T-cell (primary cell): ENCODE data around the gene CREB3L2. TPM values are rescaled to one million over a fixed set of nuclear protein-coding genes. Genes with fewer than 3 reads are reported as not detected.

Experiments used
- ATAC-seq, 4 experiments: fragments of 200-7000 bp in 3 of 4; fragments of 150-1000 bp in 1 of 4; cut with Tn5 transposase; replicated peaks in 1 of 4; 1 replicate in 3 of 4; 2 replicates in 1 of 4; pipeline ENCODE4 v1.10.0; 2021; ENCODE audit warnings: moderate library complexity in 3 of 4, mild to moderate bottlenecking in 2 of 4, moderate number of reproducible peaks in 1 of 4
- CTCF ChIA-PET, 2 donors: fragments of 300-600 bp; sonication (Branson Sonifier 250); formaldehyde crosslinking; loops; one replicate each; lab custom pipeline; 2022; ENCODE audit warnings: antibody characterized with exemption in 2 of 2; lab: Charles Lee
- POLR2A ChIA-PET, 2 donors: fragments of 300-600 bp; sonication (Branson Sonifier 250); formaldehyde crosslinking; loops; one replicate each; lab custom pipeline; 2022; ENCODE audit warnings: antibody characterized with exemption in 2 of 2; lab: Charles Lee
- DNase-seq, 35 experiments: peaks; one replicate each; pipeline versions ENCODE4 v3.0.0 to v3.0.0-alpha.2; 2013 to 2023
- H3K27ac ChIP-seq: one replicate; pipeline ENCODE4 v1.5.1; 2013; ENCODE audit warnings: low read length
- H3K27me3 ChIP-seq, 2 experiments: replicated peaks in 1 of 2; 1 replicate in 1 of 2; 2 replicates in 1 of 2; pipeline versions ENCODE4 v1.6.1 to v1.7.0; 2013; ENCODE audit warnings: low read length in 1 of 2, mixed read lengths in 1 of 2; ENCODE audit not compliant: control insufficient read depth in 2 of 2, insufficient read depth in 2 of 2; ENCODE audit errors: extremely low read depth in 1 of 2
- H3K36me3 ChIP-seq, 2 donors: 1 replicate in 1 of 2; 2 replicates in 1 of 2; pipeline versions ENCODE4 v1.6.1 to v1.7.0; 2013; ENCODE audit warnings: low read length in 1 of 2; ENCODE audit not compliant: control insufficient read depth in 2 of 2, insufficient read depth in 1 of 2; ENCODE audit errors: extremely low read depth in 1 of 2
- H3K4me1 ChIP-seq, 2 experiments: 1 replicate in 1 of 2; 2 replicates in 1 of 2; pipeline versions ENCODE4 v1.6.1 to v1.7.0; 2013; ENCODE audit warnings: low read length in 2 of 2, mixed read lengths in 1 of 2; ENCODE audit not compliant: insufficient read depth in 2 of 2, control insufficient read depth in 1 of 2; ENCODE audit errors: extremely low read depth in 1 of 2
- H3K4me3 ChIP-seq, 2 donors: 1 replicate in 1 of 2; 2 replicates in 1 of 2; pipeline versions ENCODE4 v1.5.1 to v1.7.0; 2013; ENCODE audit warnings: mild to moderate bottlenecking in 2 of 2, low read length in 1 of 2, moderate library complexity in 1 of 2; ENCODE audit not compliant: control insufficient read depth in 1 of 2; ENCODE audit errors: extremely low read depth in 1 of 2
- H3K9me3 ChIP-seq: 2 replicates; pipeline ENCODE4 v1.7.0; 2013
- H3K27ac Mint-ChIP-seq, 2 donors: one replicate each; pipeline ENCODE4 v1.8.0; 2020 to 2021; ENCODE audit warnings: mild to moderate bottlenecking in 2 of 2, mixed read lengths in 2 of 2
- H3K27me3 Mint-ChIP-seq, 2 donors: one replicate each; pipeline ENCODE4 v1.8.0; 2021 to 2022; ENCODE audit warnings: mixed read lengths in 2 of 2
- H3K36me3 Mint-ChIP-seq: one replicate; pipeline ENCODE4 v1.8.0; 2021; ENCODE audit warnings: mixed read lengths
- H3K4me1 Mint-ChIP-seq, 3 donors: one replicate each; pipeline ENCODE4 v1.8.0; 2020 to 2022; ENCODE audit warnings: mixed read lengths in 3 of 3, mild to moderate bottlenecking in 1 of 3
- H3K4me3 Mint-ChIP-seq, 3 donors: one replicate each; pipeline ENCODE4 v1.8.0; 2020 to 2022; ENCODE audit warnings: mild to moderate bottlenecking in 3 of 3, mixed read lengths in 3 of 3, moderate library complexity in 3 of 3
- H3K9me3 Mint-ChIP-seq, 3 donors: one replicate each; pipeline ENCODE4 v1.8.0; 2020 to 2022; ENCODE audit warnings: mixed read lengths in 3 of 3
- WGBS: methylation state at CpG from one replicate; pipeline ENCODE4 v1.1.5; 2013; ENCODE audit warnings: missing lambda C conversion rate; ENCODE audit not compliant: insufficient coverage; 5-methylcytosine and 5-hydroxymethylcytosine counted together
- total RNA-seq, 35 experiments: library from RNA in 6 of 35; stranded (reverse) in 6 of 35; fragments of 120-200 nt in 1 of 35; gene quantifications; one replicate each; pipeline versions ENCODE4 v1.2.1 to v1.2.4 and lab custom pipeline; 2013 to 2026

Gene CREB3L2
- total RNA-seq, 5 donors from 2014 or later (not counting 1 experiment from before 2014, with no cell fraction given), result 21.1 to 40.8 (median 28.9) TPM

GRCh38 chr7:138027100-138027499, 25.2 kb upstream of the CREB3L2 start:
- no peak overlapping the region for H3K27ac ChIP-seq
- H3K4me3 Mint-ChIP-seq, result no peak overlapping the region

GRCh38 chr7:138025215-138026186, 23.6 kb upstream of the CREB3L2 start:
- Mint-ChIP-seq H3K4me3 (no peak overlapping the region), H3K36me3 (no peaks in the 10 kb centered on the region), H3K27ac (no peak overlapping the region), H3K4me1 (peaks cover 3 to 6% (median 4%) of the 10 kb centered on the region in 3 donors), H3K27me3 (peaks cover 1 to 7% of the 10 kb centered on the region in 2 donors), H3K9me3 (peaks cover 0 to 5% (median 4%) of the 10 kb centered on the region in 3 donors)
- Histone ChIP-seq H3K9me3 (peaks cover 5% of the 10 kb centered on the region), H3K4me1 (no peaks in the 10 kb centered on the region), H3K27me3 (peaks cover 0 to 6% of the 10 kb centered on the region in 2 experiments), H3K27ac (no peak overlapping the region), H3K36me3 (no peaks in the 10 kb centered on the region), H3K4me3 (no peak overlapping the region)
- POLR2A ChIA-PET, result no interaction called here
- WGBS, result no CpG with 5 or more reads among the region's 1 CpG
- DNase-seq, result no peak
- ATAC-seq, result no peak
- CTCF ChIA-PET, result no interaction called here

More at GRCh38 chr7:138027100-138027499, 25.2 kb upstream of the CREB3L2 start:
- DNase-seq, result no peak
- ATAC-seq, result no peak
- ChIA-PET POLR2A (no interaction called here), CTCF (no interaction called here)
- peaks cover 0 to 5% (median 4%) of the 10 kb centered on the region in 3 donors for H3K9me3 Mint-ChIP-seq
- H3K27ac Mint-ChIP-seq, result no peak overlapping the region
- Histone ChIP-seq H3K27me3 (no peaks in the 10 kb centered on the region), H3K36me3 (no peaks in the 10 kb centered on the region), H3K4me1 (no peaks in the 10 kb centered on the region), H3K4me3 (no peak overlapping the region), H3K9me3 (peaks cover 5% of the 10 kb centered on the region)
- H3K4me1 Mint-ChIP-seq, result peaks cover 3 to 6% (median 4%) of the 10 kb centered on the region in 3 donors
- peaks cover 1 to 10% of the 10 kb centered on the region in 2 donors for H3K27me3 Mint-ChIP-seq
- 21% methylated on average over 2 of the region's 2 CpGs for WGBS
- H3K36me3 Mint-ChIP-seq, result no peaks in the 10 kb centered on the region

- Histone ChIP-seq H3K27ac (no peak overlapping the region), H3K4me1 (no peaks in the 10 kb centered on the region), H3K4me3 (no peak overlapping the region), H3K27me3 (peaks cover 0 to 6% of the 10 kb centered on the region in 2 experiments), H3K9me3 (peaks cover 5% of the 10 kb centered on the region), H3K36me3 (no peaks in the 10 kb centered on the region)
- Mint-ChIP-seq H3K4me3 (no peak overlapping the region), H3K27me3 (peaks cover 1 to 5% of the 10 kb centered on the region in 2 donors), H3K36me3 (no peaks in the 10 kb centered on the region), H3K27ac (no peak overlapping the region), H3K4me1 (peaks cover 3 to 6% (median 4%) of the 10 kb centered on the region in 3 donors), H3K9me3 (peaks cover 0 to 5% (median 4%) of the 10 kb centered on the region in 3 donors)
- DNase-seq (no peak), ATAC-seq (no peak)
- WGBS, result no CpG with 5 or more reads among the region's 4 CpGs
- ChIA-PET CTCF (interaction anchor here in 1 of 2 donors (1.1 kb wide), 1 partner anchor 9 kb away, joined by 3 read pairs; no protein-coding TSS in a partner anchor), POLR2A (no interaction called here)
These were observed 22.9 kb upstream of the CREB3L2 start for GRCh38 chr7:138024765-138025164.

DNA sequence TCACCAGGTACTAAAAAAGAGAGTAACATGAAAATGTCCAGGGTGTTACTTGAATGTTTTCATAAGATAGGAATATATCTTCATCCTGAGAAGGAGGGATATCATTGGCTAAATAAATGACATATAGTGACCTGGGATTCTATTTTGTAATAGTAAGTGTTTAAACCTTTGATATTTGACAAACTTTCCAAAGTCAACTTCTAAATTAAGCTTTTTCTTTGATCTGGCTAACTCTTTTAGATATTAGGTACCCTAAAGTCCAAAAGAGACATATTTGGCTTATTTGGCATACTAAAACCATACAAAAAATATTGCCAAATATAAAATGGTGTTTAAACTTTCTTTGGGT, 22.4 kb upstream of the CREB3L2 start:
- ATAC-seq (no peak), DNase-seq (no peak)
- H3K27me3 Mint-ChIP-seq, result peaks cover 1 to 5% of the 10 kb centered on the region in 2 donors
- H3K36me3 Mint-ChIP-seq, result no peaks in the 10 kb centered on the region
- H3K4me1 ChIP-seq, result no peaks in the 10 kb centered on the region
- no peaks in the 10 kb centered on the region for H3K36me3 ChIP-seq
- ChIA-PET CTCF (interaction anchor here (0.5 to 1.1 kb wide), 3 partner anchors 9 to 93 kb away, joined by 3 to 9 read pairs (median 3); partner anchors contain the start of gene CREB3L2 (in 1 of the 2)), POLR2A (no interaction called here)
- H3K9me3 ChIP-seq, result peaks cover 5% of the 10 kb centered on the region
- no peak overlapping the region for H3K27ac Mint-ChIP-seq
- no peak overlapping the region for H3K4me3 ChIP-seq
- H3K9me3 Mint-ChIP-seq, result peaks cover 0 to 5% (median 4%) of the 10 kb centered on the region in 3 donors
- peaks cover 0 to 6% of the 10 kb centered on the region in 2 experiments for H3K27me3 ChIP-seq
- H3K4me1 Mint-ChIP-seq, result peaks cover 3 to 6% (median 4%) of the 10 kb centered on the region in 3 donors
- no peak overlapping the region for H3K4me3 Mint-ChIP-seq
- no peak overlapping the region for H3K27ac ChIP-seq

GRCh38 chr7:138023618-138024342, 21.9 kb upstream of the CREB3L2 start:
- no peaks in the 10 kb centered on the region for H3K4me1 ChIP-seq
- DNase-seq (no peak), ATAC-seq (no peak)
- peaks cover 0 to 6% of the 10 kb centered on the region in 2 experiments for H3K27me3 ChIP-seq
- Mint-ChIP-seq H3K9me3 (peaks cover 0 to 5% (median 4%) of the 10 kb centered on the region in 3 donors), H3K4me3 (no peak overlapping the region), H3K27me3 (peaks cover 0 to 5% of the 10 kb centered on the region in 2 donors), H3K27ac (no peak overlapping the region), H3K4me1 (peaks cover 3 to 6% (median 4%) of the 10 kb centered on the region in 3 donors), H3K36me3 (no peaks in the 10 kb centered on the region)
- POLR2A ChIA-PET, result interaction anchor here in 1 of 2 donors (0.5 kb wide), 1 partner anchor 56 kb away, joined by 5 read pairs; no protein-coding TSS in a partner anchor
- CTCF ChIA-PET, result interaction anchor here (0.5 to 1.1 kb wide), 5 partner anchors 8 to 735 kb away, joined by 3 to 9 read pairs (median 3); partner anchors contain the start of gene CREB3L2 (in 1 of the 2)
- peaks cover 5% of the 10 kb centered on the region for H3K9me3 ChIP-seq
- 97% methylated on average over 3 of the region's 3 CpGs for WGBS
- no peaks in the 10 kb centered on the region for H3K36me3 ChIP-seq
- H3K27ac ChIP-seq, result no peak overlapping the region
- no peak overlapping the region for H3K4me3 ChIP-seq

DNA sequence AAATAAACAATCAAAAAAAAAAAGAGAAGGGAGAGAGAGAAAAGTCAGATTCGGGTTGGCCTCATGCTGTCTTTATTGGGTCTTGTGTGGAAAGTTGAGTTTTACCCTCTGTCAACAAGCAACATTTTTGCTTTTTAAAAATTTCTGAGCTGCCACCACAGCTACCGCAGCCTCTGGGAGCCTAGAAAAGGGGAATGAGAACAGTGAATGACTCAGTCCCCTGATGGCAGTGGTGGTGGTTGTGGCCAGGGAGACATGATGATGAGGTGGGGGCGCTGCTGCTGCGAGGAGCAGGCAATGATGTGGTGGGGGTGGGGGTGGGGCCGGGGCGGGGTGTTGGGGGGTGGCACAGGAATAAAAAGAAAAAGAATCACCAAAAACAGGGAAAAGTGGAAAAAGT, 20.0 kb upstream of the CREB3L2 start:
- H3K27me3 Mint-ChIP-seq, result no peaks in the 10 kb centered on the region
- CTCF ChIA-PET, result interaction anchor here in 1 of 2 donors (0.5 kb wide), 1 partner anchor 120 kb away, joined by 4 read pairs; no protein-coding TSS in a partner anchor
- no peak overlapping the region for H3K4me3 Mint-ChIP-seq
- H3K4me1 ChIP-seq, result no peaks in the 10 kb centered on the region
- POLR2A ChIA-PET, result no interaction called here
- no peak overlapping the region for H3K27ac ChIP-seq
- H3K9me3 ChIP-seq, result peaks cover 5% of the 10 kb centered on the region
- 100% methylated on average over 1 of the region's 6 CpGs for WGBS
- ATAC-seq (no peak), DNase-seq (no peak)
- H3K36me3 Mint-ChIP-seq, result no peaks in the 10 kb centered on the region
- no peak overlapping the region for H3K4me3 ChIP-seq
- peaks cover 0 to 5% (median 4%) of the 10 kb centered on the region in 3 donors for H3K9me3 Mint-ChIP-seq
- no peaks in the 10 kb centered on the region for H3K36me3 ChIP-seq
- H3K4me1 Mint-ChIP-seq, result peaks cover 3 to 6% (median 4%) of the 10 kb centered on the region in 3 donors
- H3K27ac Mint-ChIP-seq, result no peak overlapping the region
- peaks cover 0 to 6% of the 10 kb centered on the region in 2 experiments for H3K27me3 ChIP-seq
